ENCODE data around the gene DPF3. TPM values are rescaled to one million over a fixed set of nuclear protein-coding genes. Genes with fewer than 3 reads are reported as not detected.

Gene DPF3
- total and polyA plus RNA-seq, 9 of the 15 experiments (the other 6 are each of a cell fraction or from before 2014, with no cell fraction given) = 0.21 to 4.9 (median 1.2) TPM

- TF ChIP-seq JUN (IDR thresholded peaks at IDR 0.05; ENCODE audit: borderline replicate concordance, low read depth, low read length) = peak; percentile 71; the same call in 1 of the 2 replicates
- no peak for TF ChIP-seq JUN (CRISPR knock-in tag; IDR thresholded peaks at IDR 0.05; ENCODE audit: borderline replicate concordance)
- no peak for TF ChIP-seq LCOR (CRISPR knock-in tag; IDR thresholded peaks at IDR 0.05)
- peak; percentile 39; the same call in 1 of the 2 replicates for TF ChIP-seq SMARCA4 (IDR thresholded peaks at IDR 0.05)
- TF ChIP-seq ZBTB49 (CRISPR knock-in tag; IDR thresholded peaks at IDR 0.05; ENCODE audit: borderline replicate concordance) = no peak
- no peak for TF ChIP-seq MCM2 (IDR thresholded peaks at IDR 0.05; ENCODE audit: low read depth)
- TF ChIP-seq ZNF436 (CRISPR knock-in tag; IDR thresholded peaks at IDR 0.05) = no peak
- TF ChIP-seq ETV6 (IDR thresholded peaks at IDR 0.05; ENCODE audit: borderline replicate concordance in 1 of 2, low read depth in 2 of 2, low read length in 1 of 2) = no peak
- no peak for TF ChIP-seq ETV6 (CRISPR knock-in tag; IDR thresholded peaks at IDR 0.05; ENCODE audit: borderline replicate concordance)
- no peak for TF ChIP-seq CBFA2T2 (conservative IDR thresholded peaks at IDR 0.05)
- TF ChIP-seq ZNF507 (tag; conservative IDR thresholded peaks at IDR 0.05) = no peak
- peak; percentile 55; the same call in 1 of the 2 replicates for TF ChIP-seq NFE2 (IDR thresholded peaks at IDR 0.05; ENCODE audit: low read depth)
- TF ChIP-seq VEZF1 (CRISPR knock-in tag; IDR thresholded peaks at IDR 0.05) = peak; percentile 29; the same call in 1 of the 2 replicates
- peak; percentile 85 for TF ChIP-seq ATF3 (IDR thresholded peaks at IDR 0.05)
- TF ChIP-seq ATF3 (CRISPR knock-in tag; conservative IDR thresholded peaks at IDR 0.05) = no peak
- TF ChIP-seq CBX2 (IDR thresholded peaks at IDR 0.05; ENCODE audit: insufficient read depth, low read length, poor library complexity, severe bottlenecking) = no peak
- TF ChIP-seq HINFP (tag; conservative IDR thresholded peaks at IDR 0.05; ENCODE audit: low read depth) = no peak
- TF ChIP-seq NRF1 (conservative IDR thresholded peaks at IDR 0.05 in 1 of 2, IDR thresholded peaks at IDR 0.05 in 1 of 2) = peak; percentile 40 to 56
- no peak for TF ChIP-seq ZNF707 (CRISPR knock-in tag; conservative IDR thresholded peaks at IDR 0.05)
- no peak for TF ChIP-seq GTF2E2 (tag; IDR thresholded peaks at IDR 0.05)
- TF ChIP-seq FOSL1 (tag; conservative IDR thresholded peaks at IDR 0.05) = peak; percentile 99
- TF ChIP-seq ARID1B (IDR thresholded peaks at IDR 0.05) = peak; percentile 47; the same call in 1 of the 2 replicates
Observed at GRCh38 chr14:72608391-72609204, 285.3 kb downstream of the DPF3 start (continued).

All from K562 (cell line).